Left cardiac atrium (tissue), 2 donors: ENCODE data around the gene CXCL17. TPM values are rescaled to one million over a fixed set of nuclear protein-coding genes. Genes with fewer than 3 reads are reported as not detected.

Experiments used
- total RNA-seq, 2 donors: library from RNA; stranded (reverse); fragmentation: NEBNext Ultra II Directional; extraction: Animal tissue kit (Norgen Biotek cat#: 25700); gene quantifications; one replicate each; pipeline ENCODE4 v1.2.1, GENCODE V29; 2021
- donor health status: DM: no; HTN: yes; CAD: no; lungs with severe emphysema.
- donor health status: DM: yes; HTN: yes; CAD: no.

CXCL17 gene
- total RNA-seq, 2 donors from 2014 or later, result not detected

Other genes starting within 250 kb of the CXCL17 start
- gene DEDD2, start 225.3 kb downstream of the CXCL17 start, total RNA-seq, result 10 to 100 TPM; 10.7 to 17.6 TPM
- gene ZNF526, start 222.6 kb downstream of the CXCL17 start, total RNA-seq, result 1 to 10 TPM; 5.1 to 6.6 TPM
- gene GSK3A, start 200.3 kb downstream of the CXCL17 start, total RNA-seq, result 10 to 100 TPM; 31.7 to 34.4 TPM
- 10 to 100 TPM; 37.9 to 50.6 TPM for gene ERF, start 187.8 kb downstream of the CXCL17 start, total RNA-seq
- 10 to 100 TPM; 34.7 to 42.1 TPM for gene CIC, start 173.7 kb downstream of the CXCL17 start, total RNA-seq
- gene PRR19, start 140.8 kb downstream of the CXCL17 start, total RNA-seq, result under 1 TPM; 0.12 to 0.16 TPM
- gene PAFAH1B3, start 140.3 kb downstream of the CXCL17 start, total RNA-seq, result 1 to 10 TPM; 4.1 to 6.2 TPM
- 1 to 10 TPM in 1 of 2 donors, under 1 TPM in 1; 0.50 to 1.4 TPM for gene TMEM145, start 129.6 kb downstream of the CXCL17 start, total RNA-seq
- 10 to 100 TPM; 28.2 to 29.5 TPM for gene MEGF8, start 117.3 kb downstream of the CXCL17 start, total RNA-seq
- under 1 TPM in 1 of 2 donors, not detected in 1; 0.97 TPM for gene CNFN, start 52.6 kb downstream of the CXCL17 start, total RNA-seq
- gene LIPE, start 15.6 kb downstream of the CXCL17 start, total RNA-seq, result 100 to 1,000 TPM; 174 to 202 TPM
- 1 to 10 TPM; 1.7 to 2.4 TPM for gene CEACAM1, start 85.5 kb upstream of the CXCL17 start, total RNA-seq
- not detected for gene CEACAM8, start 152.0 kb upstream of the CXCL17 start, total RNA-seq